Measurements from ENCODE around the gene PRAMEF18. TPM values are rescaled to one million over a fixed set of nuclear protein-coding genes. Genes with fewer than 3 reads are reported as not detected.
"Not testable (repeated sequence)": the region's sequence is repeated elsewhere in the genome, so short reads cannot be mapped to it uniquely, and the experiment has no call there.

PRAMEF18 gene
- not detected for total RNA-seq

GRCh38 chr1:13225675-13226204 is at the start of gene PRAMEF18:
PRAMEF18 (minus strand) TSS chr1:13226154; CDS start chr1:13226106, 48 bp downstream.
- not testable (repeated sequence) for ATAC-seq, H3K4me3 ChIP-seq, H3K27ac ChIP-seq, H3K36me3 ChIP-seq, H3K4me1 ChIP-seq, H3K9me3 ChIP-seq
- H3K27me3 ChIP-seq = peaks cover 18% of the 10 kb centered on the region
- 74% methylated on average over 2 of the region's 9 CpGs; no CpG with 5 or more reads in 1 of the 2 donors for WGBS, 2 donors (ENCODE audit: low coverage in 1 of 2)

GRCh38 chr1:13265124-13265523 is 39.2 kb upstream of the PRAMEF18 start:
- H3K4me3 ChIP-seq, ATAC-seq, H3K36me3 ChIP-seq, H3K27me3 ChIP-seq, H3K27ac ChIP-seq, H3K4me1 ChIP-seq, H3K9me3 ChIP-seq: not testable (repeated sequence)
- WGBS, 2 donors (ENCODE audit: low coverage in 1 of 2) = no CpG with 5 or more reads among the region's 3 CpGs

DNA sequence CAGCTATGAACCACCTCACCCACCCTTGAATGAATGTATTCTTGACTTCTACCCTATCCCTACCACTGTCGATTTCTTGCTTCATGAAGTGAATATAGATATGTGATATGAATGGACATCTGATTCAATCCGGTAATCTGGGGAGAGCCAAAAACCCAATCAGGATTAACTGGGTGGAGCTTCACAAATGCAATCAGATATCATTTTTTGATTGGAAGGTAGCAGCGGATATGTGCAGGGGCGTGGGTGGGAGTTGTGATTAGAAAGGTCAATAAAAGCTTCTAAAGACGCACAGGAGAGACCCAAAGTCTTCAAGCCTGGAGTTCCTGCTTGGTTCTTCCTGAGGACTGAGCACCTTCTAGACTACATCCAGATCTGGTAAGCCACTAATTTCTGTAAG is 27.9 kb upstream of the PRAMEF18 start, which contains the start of gene PRAMEF5:
PRAMEF5 (plus strand) TSS at position 301 of the 400 bp plus-strand sequence. CDS start 5,071 bp downstream, outside the sequence.
- H3K4me3 ChIP-seq, H3K27me3 ChIP-seq, H3K36me3 ChIP-seq, H3K9me3 ChIP-seq, H3K4me1 ChIP-seq, H3K27ac ChIP-seq, ATAC-seq: not testable (repeated sequence)
- no CpG with 5 or more reads among the region's 5 CpGs for WGBS, 2 donors (ENCODE audit: low coverage in 1 of 2)

- H3K4me3 ChIP-seq, ATAC-seq, H3K9me3 ChIP-seq, H3K27ac ChIP-seq, H3K36me3 ChIP-seq, H3K4me1 ChIP-seq: not testable (repeated sequence)
- peaks cover 20% of the 10 kb centered on the region for H3K27me3 ChIP-seq
- 60 to 80% methylated on average over 2 to 6 of the region's 7 CpGs for WGBS, 2 donors (ENCODE audit: low coverage in 1 of 2)
Observed at GRCh38 chr1:13247122-13247521, 21.2 kb upstream of the PRAMEF18 start.

GRCh38 chr1:13246554-13246871 is 20.6 kb upstream of the PRAMEF18 start:
- not testable (repeated sequence) for ATAC-seq
- WGBS, 2 donors (ENCODE audit: low coverage in 1 of 2) = 73 to 86% methylated on average over 2 of the region's 2 CpGs

GRCh38 chr1:13245841-13246553 is 20.0 kb upstream of the PRAMEF18 start:
- ATAC-seq = not testable (repeated sequence)
- WGBS, 2 donors (ENCODE audit: low coverage in 1 of 2) = 68 to 86% methylated on average over 4 to 5 of the region's 5 CpGs

More at GRCh38 chr1:13246554-13246871, 20.6 kb upstream of the PRAMEF18 start:
- H3K27ac ChIP-seq, H3K9me3 ChIP-seq, H3K4me1 ChIP-seq, H3K36me3 ChIP-seq, H3K4me3 ChIP-seq: not testable (repeated sequence)
- H3K27me3 ChIP-seq = peaks cover 20% of the 10 kb centered on the region

GRCh38 chr1:13243536-13244263 is 17.7 kb upstream of the PRAMEF18 start:
- not testable (repeated sequence) for ATAC-seq

More at GRCh38 chr1:13245841-13246553, 20.0 kb upstream of the PRAMEF18 start:
- H3K36me3 ChIP-seq, H3K27ac ChIP-seq, H3K4me1 ChIP-seq, H3K9me3 ChIP-seq, H3K4me3 ChIP-seq: not testable (repeated sequence)
- H3K27me3 ChIP-seq = peaks cover 20% of the 10 kb centered on the region

GRCh38 chr1:13239633-13240032 is 13.7 kb upstream of the PRAMEF18 start:
- WGBS, 2 donors (ENCODE audit: low coverage in 1 of 2) = 83 to 87% methylated on average over 2 to 4 of the region's 4 CpGs
- ATAC-seq, H3K27ac ChIP-seq, H3K36me3 ChIP-seq, H3K4me3 ChIP-seq, H3K9me3 ChIP-seq, H3K4me1 ChIP-seq: not testable (repeated sequence)
- H3K27me3 ChIP-seq = peaks cover 18% of the 10 kb centered on the region

More at GRCh38 chr1:13243536-13244263, 17.7 kb upstream of the PRAMEF18 start:
- 74 to 75% methylated on average over 6 to 9 of the region's 9 CpGs for WGBS, 2 donors (ENCODE audit: low coverage in 1 of 2)
- not testable (repeated sequence) for H3K9me3 ChIP-seq, H3K4me3 ChIP-seq, H3K27ac ChIP-seq, H3K36me3 ChIP-seq, H3K4me1 ChIP-seq
- H3K27me3 ChIP-seq = peaks cover 20% of the 10 kb centered on the region

DNA sequence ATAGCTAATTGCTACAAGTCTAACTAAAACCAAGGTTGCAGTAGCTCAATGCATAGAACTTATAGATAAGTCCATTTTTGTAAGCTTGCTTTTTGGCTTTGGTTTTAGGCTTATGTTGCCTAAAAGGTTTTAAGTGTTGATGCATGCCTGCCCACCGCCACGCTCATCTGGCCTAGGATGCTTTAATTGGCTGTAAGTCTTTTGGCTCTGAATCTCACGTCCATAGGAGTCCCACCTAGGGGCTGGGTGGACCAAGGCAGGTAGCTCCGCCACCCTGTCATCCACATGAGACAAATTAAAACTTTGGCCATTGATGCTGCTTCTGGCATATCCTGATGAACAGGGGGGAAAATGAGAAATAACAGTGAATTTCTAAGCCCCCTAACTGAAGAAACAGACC is 11.6 kb upstream of the PRAMEF18 start:
- H3K27me3 ChIP-seq, H3K4me1 ChIP-seq, H3K9me3 ChIP-seq, H3K27ac ChIP-seq, H3K4me3 ChIP-seq, ATAC-seq, H3K36me3 ChIP-seq: not testable (repeated sequence)
- WGBS, 2 donors (ENCODE audit: low coverage in 1 of 2) = 50 to 81% methylated on average over 2 to 4 of the region's 4 CpGs

GRCh38 chr1:13234057-13234456 is 8.1 kb upstream of the PRAMEF18 start:
- H3K4me1 ChIP-seq, H3K4me3 ChIP-seq, H3K9me3 ChIP-seq, H3K36me3 ChIP-seq, H3K27ac ChIP-seq, ATAC-seq: not testable (repeated sequence)
- 40 to 60% methylated on average over 1 of the region's 1 CpG for WGBS, 2 donors (ENCODE audit: low coverage in 1 of 2)
- H3K27me3 ChIP-seq = peaks cover 19% of the 10 kb centered on the region

GRCh38 chr1:13232056-13232455 is 6.1 kb upstream of the PRAMEF18 start:
- H3K36me3 ChIP-seq, H3K4me3 ChIP-seq, H3K9me3 ChIP-seq, H3K27ac ChIP-seq, ATAC-seq, H3K4me1 ChIP-seq: not testable (repeated sequence)
- peaks cover 20% of the 10 kb centered on the region for H3K27me3 ChIP-seq
- WGBS, 2 donors (ENCODE audit: low coverage in 1 of 2) = 73 to 83% methylated on average over 2 of the region's 2 CpGs

DNA sequence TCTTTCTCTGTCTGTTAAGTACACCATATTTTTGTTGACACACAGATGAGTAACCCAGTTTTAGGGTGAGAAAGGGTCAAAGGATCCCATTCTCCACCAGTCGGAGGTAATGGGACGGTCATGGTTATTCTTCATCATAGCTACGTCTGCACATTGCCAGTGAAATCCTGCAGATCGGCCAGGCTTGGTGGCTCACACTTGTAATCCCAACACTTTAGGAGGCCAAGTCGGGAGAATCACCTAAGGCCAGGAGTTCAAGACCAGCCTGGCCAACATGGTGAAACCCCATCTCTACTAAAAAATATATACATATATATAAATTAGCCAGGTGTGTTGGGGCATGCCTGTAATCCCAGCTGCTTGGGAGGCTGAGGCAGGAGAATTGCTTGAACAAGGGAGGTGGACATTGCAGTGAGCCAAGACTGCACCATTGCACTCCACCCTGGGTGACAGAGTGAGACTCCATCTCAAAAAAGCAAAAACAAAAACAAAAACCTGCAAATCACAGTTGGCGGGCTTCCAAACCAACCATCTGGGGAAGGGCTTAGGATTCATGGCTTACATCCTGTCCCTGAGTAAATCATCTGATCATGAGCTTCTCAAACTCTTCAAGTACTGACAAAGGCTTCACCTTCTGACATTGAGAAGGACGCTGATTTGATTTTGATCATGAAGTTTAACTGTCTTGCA is 5.3 kb upstream of the PRAMEF18 start:
- not testable (repeated sequence) for H3K4me3 ChIP-seq, H3K4me1 ChIP-seq, H3K36me3 ChIP-seq, H3K9me3 ChIP-seq, H3K27ac ChIP-seq, ATAC-seq
- 61 to 77% methylated on average over 7 of the region's 7 CpGs for WGBS, 2 donors (ENCODE audit: low coverage in 1 of 2)
- H3K27me3 ChIP-seq = peaks cover 20% of the 10 kb centered on the region

DNA sequence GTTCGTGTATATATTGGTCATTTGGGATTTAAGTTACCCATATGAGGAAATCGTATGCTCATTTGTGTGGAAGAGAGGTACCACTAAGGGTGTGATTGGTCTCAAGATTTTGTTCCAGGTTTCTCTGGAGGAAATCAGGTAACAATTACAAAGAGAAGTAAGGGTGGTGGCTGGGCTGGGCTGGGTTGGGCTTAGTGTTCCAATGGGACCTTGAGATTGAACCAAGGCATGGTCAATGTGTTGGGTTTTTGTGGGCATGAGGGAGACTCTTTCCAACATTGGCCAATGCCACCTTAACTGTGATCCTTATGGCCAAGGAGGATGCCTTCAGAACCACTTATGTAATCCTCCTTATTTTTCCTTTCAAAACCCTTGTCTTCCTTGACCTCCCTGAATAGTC is 4.6 kb upstream of the PRAMEF18 start:
- H3K4me3 ChIP-seq, H3K4me1 ChIP-seq, H3K27ac ChIP-seq, ATAC-seq, H3K9me3 ChIP-seq, H3K36me3 ChIP-seq: not testable (repeated sequence)
- peaks cover 24% of the 10 kb centered on the region for H3K27me3 ChIP-seq
- 70 to 74% methylated on average over 2 of the region's 2 CpGs for WGBS, 2 donors (ENCODE audit: low coverage in 1 of 2)
